Measurements from ENCODE around the gene CSPG4. TPM values are rescaled to one million over a fixed set of nuclear protein-coding genes. Genes with fewer than 3 reads are reported as not detected.

CSPG4 gene
- total RNA-seq, 1 donor from 2014 or later = 15.0 TPM

DNA sequence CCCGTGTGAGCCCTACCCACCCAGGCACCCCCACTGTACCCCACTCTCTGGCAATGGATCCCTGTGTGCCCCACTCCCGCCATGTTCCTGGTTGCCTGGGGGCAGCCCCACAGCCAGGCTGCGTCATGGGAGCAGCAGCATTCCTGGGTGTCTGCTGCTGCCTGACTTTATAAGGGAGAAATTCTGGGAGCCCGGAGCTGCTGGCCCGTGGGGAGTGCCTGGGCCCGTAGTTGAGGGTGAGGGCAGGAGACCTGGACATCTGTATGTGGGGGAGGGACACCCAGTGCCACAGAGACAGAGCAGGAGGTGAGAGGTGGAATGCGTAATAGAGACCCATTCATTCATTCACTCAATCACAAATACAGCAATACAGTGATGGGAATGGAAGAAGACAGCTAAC lies 15.1 kb downstream of the CSPG4 start:
- DNase-seq (no peak), ATAC-seq (no peak)
- no peaks in the 10 kb centered on the region for H3K36me3 ChIP-seq
- H3K4me3 ChIP-seq = no peak overlapping the region
- TF ChIP-seq, protein P1, sequence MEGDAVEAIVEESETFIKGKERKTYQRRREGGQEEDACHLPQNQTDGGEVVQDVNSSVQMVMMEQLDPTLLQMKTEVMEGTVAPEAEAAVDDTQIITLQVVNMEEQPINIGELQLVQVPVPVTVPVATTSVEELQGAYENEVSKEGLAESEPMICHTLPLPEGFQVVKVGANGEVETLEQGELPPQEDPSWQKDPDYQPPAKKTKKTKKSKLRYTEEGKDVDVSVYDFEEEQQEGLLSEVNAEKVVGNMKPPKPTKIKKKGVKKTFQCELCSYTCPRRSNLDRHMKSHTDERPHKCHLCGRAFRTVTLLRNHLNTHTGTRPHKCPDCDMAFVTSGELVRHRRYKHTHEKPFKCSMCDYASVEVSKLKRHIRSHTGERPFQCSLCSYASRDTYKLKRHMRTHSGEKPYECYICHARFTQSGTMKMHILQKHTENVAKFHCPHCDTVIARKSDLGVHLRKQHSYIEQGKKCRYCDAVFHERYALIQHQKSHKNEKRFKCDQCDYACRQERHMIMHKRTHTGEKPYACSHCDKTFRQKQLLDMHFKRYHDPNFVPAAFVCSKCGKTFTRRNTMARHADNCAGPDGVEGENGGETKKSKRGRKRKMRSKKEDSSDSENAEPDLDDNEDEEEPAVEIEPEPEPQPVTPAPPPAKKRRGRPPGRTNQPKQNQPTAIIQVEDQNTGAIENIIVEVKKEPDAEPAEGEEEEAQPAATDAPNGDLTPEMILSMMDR (IDR thresholded peaks at IDR 0.05) = no peak
- no peaks in the 10 kb centered on the region for H3K9me3 ChIP-seq
- no peaks in the 10 kb centered on the region for H3K27me3 ChIP-seq (ENCODE audit: low read depth)
- H3K4me1 ChIP-seq = peaks cover 50% of the 10 kb centered on the region
- peak overlapping the region; percentile 46 for H3K27ac ChIP-seq
- intact Hi-C loops (cut with DNase I) = no loop called here

DNA sequence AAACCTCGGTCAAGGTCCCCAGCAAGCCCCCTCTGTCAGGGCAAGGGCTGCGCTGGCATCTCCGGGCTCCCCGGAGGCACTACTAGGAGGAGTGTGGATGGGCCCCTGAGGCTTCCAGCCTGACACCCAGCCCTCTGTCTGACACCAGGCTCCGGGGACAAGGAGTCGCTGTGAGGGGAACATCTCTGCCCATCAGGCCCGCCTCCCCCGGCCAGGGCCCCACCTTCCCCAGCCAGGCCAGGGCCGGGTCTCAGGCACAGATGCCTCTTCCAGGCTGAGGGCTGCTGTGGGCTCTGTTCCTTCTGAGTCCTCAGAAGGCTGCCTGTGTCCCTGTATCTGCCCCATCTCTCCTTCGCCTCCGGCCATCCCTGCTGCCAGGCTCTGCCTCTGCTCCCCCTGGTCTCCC lies 15.8 kb downstream of the CSPG4 start:
- intact Hi-C loops (cut with DNase I) = no loop called here
- Histone ChIP-seq H3K36me3 (no peaks in the 10 kb centered on the region), H3K4me3 (no peak overlapping the region), H3K27me3 (ENCODE audit: low read depth) (no peaks in the 10 kb centered on the region), H3K27ac (peak overlapping the region; percentile 46), H3K4me1 (peaks cover 50% of the 10 kb centered on the region), H3K9me3 (no peaks in the 10 kb centered on the region)
- DNase-seq = no peak
- TF ChIP-seq, protein P1 (IDR thresholded peaks at IDR 0.05) = no peak
- ATAC-seq = no peak

DNA sequence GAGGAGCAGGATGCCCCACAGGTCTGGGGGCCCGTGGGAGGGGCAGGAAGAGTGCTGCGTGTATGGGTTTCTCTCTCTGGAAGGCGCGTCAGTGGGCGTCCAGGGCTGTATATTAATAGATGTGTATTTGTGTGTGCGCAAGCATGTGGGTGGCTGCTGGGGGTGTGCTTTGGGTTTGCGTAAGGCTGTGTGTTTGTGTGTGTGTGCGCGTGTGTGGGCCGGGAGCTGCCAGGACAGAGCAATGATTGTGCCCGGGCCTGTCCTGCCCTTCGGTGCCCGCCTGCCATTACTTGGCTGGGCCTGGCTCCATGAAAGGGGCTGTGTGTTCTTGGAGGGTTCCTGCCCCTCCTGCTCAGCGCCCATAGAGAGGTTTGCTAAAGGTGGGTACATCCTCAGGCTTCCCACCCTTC lies 16.3 kb downstream of the CSPG4 start:
- Histone ChIP-seq H3K27ac (peak overlapping the region; percentile 46), H3K27me3 (ENCODE audit: low read depth) (no peaks in the 10 kb centered on the region), H3K4me3 (no peak overlapping the region), H3K36me3 (no peaks in the 10 kb centered on the region), H3K4me1 (peaks cover 50% of the 10 kb centered on the region), H3K9me3 (no peaks in the 10 kb centered on the region)
- ATAC-seq (no peak), DNase-seq (no peak)
- intact Hi-C loops (cut with DNase I) = no loop called here
- TF ChIP-seq, protein P1 (IDR thresholded peaks at IDR 0.05) = no peak

DNA sequence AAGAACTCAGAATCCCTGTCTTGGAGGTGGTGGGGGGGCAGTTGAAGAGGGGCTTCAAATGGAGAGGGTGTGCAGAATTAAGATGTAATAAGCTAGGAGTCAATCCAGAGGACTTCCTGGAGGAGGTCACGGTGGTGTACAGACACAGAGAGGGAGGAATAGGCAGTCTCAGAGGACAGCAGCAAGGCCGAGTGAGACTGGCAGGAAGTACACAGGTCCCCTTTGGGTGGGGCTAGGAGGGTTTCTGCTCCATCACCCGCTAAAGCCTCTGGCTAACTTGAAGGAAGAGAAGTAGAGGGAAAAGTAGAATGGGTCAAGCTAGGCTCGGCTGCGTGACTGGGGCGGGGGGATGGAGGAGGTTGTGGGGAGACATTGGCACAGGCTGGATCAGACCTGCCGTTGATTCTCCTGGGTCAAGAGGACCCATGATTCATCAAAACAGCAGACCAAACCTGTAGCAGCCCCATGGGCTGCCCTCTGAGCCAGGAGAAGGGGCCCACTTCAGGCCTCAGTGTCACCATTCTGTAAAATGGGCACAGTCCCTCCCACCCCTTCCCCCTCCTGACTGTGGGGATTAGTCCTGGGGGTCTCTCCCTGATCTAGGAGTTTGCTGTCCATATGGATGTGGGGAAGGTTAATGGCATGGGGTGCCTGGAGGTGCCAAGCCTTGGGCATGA lies 16.9 kb downstream of the CSPG4 start:
- intact Hi-C loops (cut with DNase I) = no loop called here
- ATAC-seq (no peak), DNase-seq (no peak)
- Histone ChIP-seq H3K36me3 (no peaks in the 10 kb centered on the region), H3K4me3 (no peak overlapping the region), H3K27ac (no peak overlapping the region), H3K4me1 (peaks cover 48% of the 10 kb centered on the region), H3K9me3 (no peaks in the 10 kb centered on the region), H3K27me3 (ENCODE audit: low read depth) (no peaks in the 10 kb centered on the region)
- TF ChIP-seq, protein P1 (IDR thresholded peaks at IDR 0.05) = no peak

DNA sequence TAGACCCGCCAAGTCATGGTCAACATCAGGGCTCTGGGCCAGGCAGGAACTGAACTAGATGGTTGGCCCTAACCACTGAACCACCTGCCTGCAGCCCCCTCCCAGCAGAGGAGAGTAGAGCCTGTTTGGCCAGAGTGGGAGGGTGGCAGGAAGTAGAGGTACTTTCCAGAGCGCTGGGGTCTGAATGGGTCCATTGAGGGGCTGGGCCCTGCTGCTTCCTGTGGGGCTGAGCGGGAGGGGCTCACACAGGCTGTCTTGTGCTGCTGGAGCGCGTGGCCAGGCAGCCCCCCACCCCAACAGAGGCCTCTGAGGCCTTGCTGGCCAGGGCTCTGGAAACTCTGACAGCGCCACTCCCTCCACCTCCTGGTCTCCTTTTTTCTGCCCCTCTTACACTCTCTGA lies 17.4 kb downstream of the CSPG4 start:
- no peak overlapping the region for H3K4me3 ChIP-seq
- no peaks in the 10 kb centered on the region for H3K9me3 ChIP-seq
- ATAC-seq = no peak
- DNase-seq = no peak
- no peaks in the 10 kb centered on the region for H3K36me3 ChIP-seq
- H3K27ac ChIP-seq = no peak overlapping the region
- no peaks in the 10 kb centered on the region for H3K27me3 ChIP-seq (ENCODE audit: low read depth)
- peaks cover 43% of the 10 kb centered on the region for H3K4me1 ChIP-seq
- TF ChIP-seq, protein P1 (IDR thresholded peaks at IDR 0.05) = no peak
- intact Hi-C loops (cut with DNase I) = no loop called here

All from lower lobe of right lung (tissue), 2 donors.